Keratinocyte (primary cell): ENCODE data around the gene LGR6. TPM values are rescaled to one million over a fixed set of nuclear protein-coding genes. Genes with fewer than 3 reads are reported as not detected.

ENCODE experiments used
- DNase-seq: peaks from one replicate; pipeline ENCODE4 v3.0.0-alpha.2; 2011; ENCODE audit warnings: low read depth, missing footprints, low spot score
- FAIRE-seq: peaks from 2 replicates; lab custom pipeline; 2011; peaks lifted over from hg19 to GRCh38; lab: Jason Lieb, UNC
- H2AFZ ChIP-seq: 2 replicates; pipeline ENCODE4 v1.6.0; 2012; ENCODE audit warnings: low read length, control low read depth, inconsistent platforms; ENCODE audit not compliant: control insufficient read depth
- H3K27ac ChIP-seq: 2 replicates; pipeline ENCODE4 v1.5.1; 2011; ENCODE audit warnings: low read length; ENCODE audit not compliant: control insufficient read depth, insufficient read depth
- H3K27me3 ChIP-seq: 3 replicates; pipeline ENCODE4 v1.6.0; 2011; ENCODE audit warnings: low read length; ENCODE audit not compliant: control insufficient read depth, insufficient read depth; ENCODE audit errors: extremely low read depth
- H3K36me3 ChIP-seq, 2 experiments: 2 replicates in 1 of 2; 3 replicates in 1 of 2; pipeline ENCODE4 v1.5.1; 2011; ENCODE audit warnings: low read length in 2 of 2, mild to moderate bottlenecking in 1 of 2; ENCODE audit not compliant: control insufficient read depth in 2 of 2, insufficient read depth in 2 of 2; ENCODE audit errors: extremely low read depth in 1 of 2
- H3K4me1 ChIP-seq: 3 replicates; pipeline ENCODE4 v1.5.1; 2011; ENCODE audit warnings: low read length; ENCODE audit not compliant: control insufficient read depth, insufficient read depth; ENCODE audit errors: extremely low read depth
- H3K4me2 ChIP-seq: 3 replicates; pipeline ENCODE4 v1.6.0; 2011; ENCODE audit warnings: low read depth, low read length; ENCODE audit not compliant: control insufficient read depth, insufficient read depth; ENCODE audit errors: extremely low read depth
- H3K4me3 ChIP-seq, 3 experiments: fragments of 200-600 bp in 1 of 3; sonication (generic) in 1 of 3; 2 replicates in 2 of 3; 3 replicates in 1 of 3; pipeline ENCODE4 v1.5.1; 2011 to 2016; ENCODE audit warnings: low read length in 3 of 3, mild to moderate bottlenecking in 3 of 3, control low read depth in 2 of 3, inconsistent platforms in 1 of 3, low read depth in 1 of 3, mixed read lengths in 1 of 3, mixed run types in 1 of 3, moderate library complexity in 1 of 3; ENCODE audit not compliant: control insufficient read depth in 2 of 3, insufficient read depth in 2 of 3; ENCODE audit errors: extremely low read depth in 1 of 3
- H3K79me2 ChIP-seq: 2 replicates; pipeline ENCODE4 v1.6.0; 2012; ENCODE audit warnings: low read length; ENCODE audit not compliant: control insufficient read depth, insufficient read depth
- H3K9ac ChIP-seq: 3 replicates; pipeline ENCODE4 v1.6.0; 2011; ENCODE audit warnings: low read length; ENCODE audit not compliant: control insufficient read depth, insufficient read depth; ENCODE audit errors: extremely low read depth
- H3K9me1 ChIP-seq: 3 replicates; pipeline ENCODE4 v1.6.0; 2011; ENCODE audit warnings: low read length; ENCODE audit not compliant: control insufficient read depth, insufficient read depth; ENCODE audit errors: extremely low read depth
- H3K9me3 ChIP-seq: 2 replicates; pipeline ENCODE4 v1.5.1; 2012; ENCODE audit warnings: low read depth, low read length; ENCODE audit not compliant: control insufficient read depth
- H4K20me1 ChIP-seq: 3 replicates; pipeline ENCODE4 v1.6.0; 2011; ENCODE audit warnings: low read length; ENCODE audit not compliant: control insufficient read depth, insufficient read depth; ENCODE audit errors: extremely low read depth
- CTCF ChIP-seq, 3 experiments: IDR thresholded peaks in 1 of 3; conservative IDR thresholded peaks in 1 of 3; optimal IDR thresholded peaks in 1 of 3; 2 replicates in 2 of 3; 3 replicates in 1 of 3; pipeline versions ENCODE3 to v1.5.1; 2011; ENCODE audit warnings: low read length in 3 of 3, mild to moderate bottlenecking in 3 of 3, moderate library complexity in 2 of 3, control low read depth in 1 of 3, inconsistent platforms in 1 of 3; ENCODE audit not compliant: insufficient read depth in 2 of 3; ENCODE audit errors: extremely low read depth in 1 of 3
- EZH2 ChIP-seq: IDR thresholded peaks from one replicate; pipeline ENCODE4 v1.6.1; 2012; ENCODE audit warnings: inconsistent platforms, mild to moderate bottlenecking, low read length, moderate library complexity
- dilution Hi-C: fragments of 300-500 bp; cut with MboI; formaldehyde crosslinking; loops from one replicate; pipeline ENCODE4 v1.7.0; 2020; ENCODE audit warnings: low sequenced_read_pairs; ENCODE audit not compliant: extremely low pct_ligation_motif_present
- polyA plus RNA-seq, 5 experiments: library from polyadenylated mRNA; depleted of rRNA in 3 of 5; stranded (reverse) in 3 of 5; stranded (forward) in 1 of 5; unstranded in 1 of 5; fragments of >200 nt; gene quantifications; 1 replicate in 1 of 5; 2 replicates in 3 of 5; 3 replicates in 1 of 5; pipeline versions ENCODE4 v1.2.1 to v1.2.3, GENCODE V29; 2011 to 2012; ENCODE audit warnings: missing spikeins in 2 of 5, low read depth in 1 of 5, low replicate concordance in 1 of 5

LGR6 gene
- polyA plus RNA-seq, 1 donor (not counting 4 experiments of a cell fraction or from before 2014, with no cell fraction given): 0.42 TPM

GRCh38 chr1:202187041-202187671, 6.4 kb upstream of the LGR6 start:
- Histone ChIP-seq H2AFZ (no peak overlapping the region), H3K9me3 (no peaks in the 10 kb centered on the region), H3K9ac (no peak overlapping the region), H3K4me2 (no peak overlapping the region), H3K36me3 (no peaks in the 10 kb centered on the region), H3K79me2 (no peaks in the 10 kb centered on the region), H4K20me1 (no peaks in the 10 kb centered on the region), H3K9me1 (no peaks in the 10 kb centered on the region), H3K4me1 (no peaks in the 10 kb centered on the region), H3K27me3 (peaks cover 29% of the 10 kb centered on the region), H3K27ac (no peak overlapping the region), H3K4me3 (no peak overlapping the region)
- FAIRE-seq: no peak
- no peak for DNase-seq
- dilution Hi-C loops: no loop called here
- TF ChIP-seq CTCF (optimal IDR thresholded peaks at IDR 0.05 in 1 of 3, IDR thresholded peaks at IDR 0.05 in 1 of 3, conservative IDR thresholded peaks at IDR 0.05 in 1 of 3; ENCODE audit: extremely low read depth in 1 of 3, insufficient read depth in 2 of 3, low read length in 3 of 3): no peak

- no peaks in the 10 kb centered on the region for H3K4me1 ChIP-seq
- H3K4me2 ChIP-seq: no peak overlapping the region
- peaks cover under 1% of the 10 kb centered on the region for H4K20me1 ChIP-seq
- dilution Hi-C loops: no loop called here
- H3K4me3 ChIP-seq: no peak overlapping the region
- DNase-seq (no peak), FAIRE-seq (no peak)
- H3K27me3 ChIP-seq: peaks cover 29% of the 10 kb centered on the region
- H2AFZ ChIP-seq: no peak overlapping the region
- TF ChIP-seq EZH2 (no peak), CTCF (optimal IDR thresholded peaks at IDR 0.05 in 1 of 3, IDR thresholded peaks at IDR 0.05 in 1 of 3, conservative IDR thresholded peaks at IDR 0.05 in 1 of 3; ENCODE audit: extremely low read depth in 1 of 3, insufficient read depth in 2 of 3, low read length in 3 of 3) (no peak)
- H3K79me2 ChIP-seq: no peaks in the 10 kb centered on the region
- no peaks in the 10 kb centered on the region for H3K9me3 ChIP-seq
- H3K9ac ChIP-seq: no peak overlapping the region
- H3K36me3 ChIP-seq: no peaks in the 10 kb centered on the region
- H3K27ac ChIP-seq: no peak overlapping the region
- no peaks in the 10 kb centered on the region for H3K9me1 ChIP-seq
These were observed 5.7 kb upstream of the LGR6 start for GRCh38 chr1:202187697-202188407.
